Activated CD4-positive, alpha-beta memory T cell treated with anti-CD3 and anti-CD28 coated beads, Interleukin-2, amount 10 ng/mL, durations not matched to agents 7 days and 5 days (primary cell): ENCODE data around the gene TLR3. TPM values are rescaled to one million over a fixed set of nuclear protein-coding genes. Genes with fewer than 3 reads are reported as not detected.

Source experiments
- CTCF ChIA-PET: fragments of 350-600 bp; sonication (Branson Sonifier 250); formaldehyde crosslinking; loops from one replicate; lab custom pipeline; 2021; ENCODE audit warnings: antibody characterized with exemption, inconsistent platforms; lab: Charles Lee
- POLR2A ChIA-PET: fragments of 350-600 bp; sonication (Branson Sonifier 250); formaldehyde crosslinking; loops from one replicate; lab custom pipeline; 2021; ENCODE audit warnings: antibody characterized with exemption; lab: Charles Lee
- DNase-seq: peaks from one replicate; pipeline ENCODE4 v3.0.0-alpha.2; 2020
- H3K27ac Mint-ChIP-seq: one replicate; pipeline ENCODE4 v1.8.0; 2021; ENCODE audit warnings: mild to moderate bottlenecking, mixed read lengths
- H3K27me3 Mint-ChIP-seq: one replicate; pipeline ENCODE4 v1.8.0; 2021; ENCODE audit warnings: mixed read lengths
- H3K36me3 Mint-ChIP-seq: one replicate; pipeline ENCODE4 v1.8.0; 2021; ENCODE audit warnings: low read depth, mixed read lengths
- H3K4me1 Mint-ChIP-seq: one replicate; pipeline ENCODE4 v1.8.0; 2021; ENCODE audit warnings: mixed read lengths
- H3K4me3 Mint-ChIP-seq: one replicate; pipeline ENCODE4 v1.8.0; 2021; ENCODE audit warnings: mild to moderate bottlenecking, mixed read lengths
- H3K9me3 Mint-ChIP-seq: one replicate; pipeline ENCODE4 v1.8.0; 2021; ENCODE audit warnings: mixed read lengths
- total RNA-seq, 2 experiments: library from RNA; stranded (reverse); gene quantifications; one replicate each; pipeline ENCODE4 v1.2.3, GENCODE V29; 2021

The TLR3 gene
- total RNA-seq, 2 experiments from 2014 or later: 2.2 to 3.3 TPM

DNA sequence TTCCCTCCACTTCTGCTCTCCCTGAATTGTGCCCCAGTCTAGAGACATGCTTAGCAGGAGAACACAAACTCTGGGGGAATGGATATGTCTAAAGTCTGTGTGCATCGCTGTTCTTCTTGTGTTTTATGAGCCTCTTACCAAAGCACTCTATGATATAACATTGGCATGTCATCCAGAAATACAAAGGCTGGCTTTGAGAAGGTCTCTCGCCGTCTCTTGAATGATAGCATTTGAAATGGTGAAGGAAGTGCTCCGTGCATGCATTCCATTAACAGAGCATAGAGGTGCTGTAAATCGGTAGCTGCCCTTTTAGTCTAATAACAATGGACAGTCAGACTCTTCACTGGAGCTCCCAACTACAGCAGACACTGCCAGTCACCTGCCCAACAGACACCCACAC lies 28.4 kb downstream of the TLR3 start:
- Mint-ChIP-seq H3K4me3 (no peak overlapping the region), H3K27me3 (peaks cover 2% of the 10 kb centered on the region), H3K9me3 (no peaks in the 10 kb centered on the region), H3K36me3 (no peaks in the 10 kb centered on the region), H3K4me1 (no peaks in the 10 kb centered on the region), H3K27ac (no peak overlapping the region)
- CTCF ChIA-PET: no interaction called here
- DNase-seq: no peak
- POLR2A ChIA-PET: no interaction called here

DNA sequence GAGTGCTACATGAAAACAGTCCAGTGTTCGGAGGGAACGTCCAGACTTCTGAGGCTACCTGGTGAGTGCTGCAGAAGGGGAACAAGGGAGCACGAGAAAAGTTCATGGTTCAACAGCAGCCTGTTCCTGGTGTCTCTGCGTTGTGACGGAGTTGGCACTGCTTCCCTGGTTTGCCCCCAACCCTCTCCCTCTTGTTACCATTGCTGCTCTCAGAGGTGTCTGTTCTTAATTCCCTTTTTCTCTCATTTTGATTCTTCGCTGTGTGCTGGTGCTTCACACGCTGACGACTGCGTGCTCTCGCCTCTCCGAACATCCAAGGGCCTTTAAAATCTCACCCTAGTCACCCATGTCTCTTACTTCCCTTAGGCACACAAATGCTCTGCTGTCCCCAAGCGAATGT lies 34.0 kb downstream of the TLR3 start:
- Mint-ChIP-seq H3K27me3 (peaks cover 38% of the 10 kb centered on the region), H3K36me3 (no peaks in the 10 kb centered on the region), H3K9me3 (no peaks in the 10 kb centered on the region), H3K4me3 (no peak overlapping the region), H3K4me1 (peaks cover 4% of the 10 kb centered on the region), H3K27ac (no peak overlapping the region)
- CTCF ChIA-PET: no interaction called here
- no peak for DNase-seq
- POLR2A ChIA-PET: no interaction called here

DNA sequence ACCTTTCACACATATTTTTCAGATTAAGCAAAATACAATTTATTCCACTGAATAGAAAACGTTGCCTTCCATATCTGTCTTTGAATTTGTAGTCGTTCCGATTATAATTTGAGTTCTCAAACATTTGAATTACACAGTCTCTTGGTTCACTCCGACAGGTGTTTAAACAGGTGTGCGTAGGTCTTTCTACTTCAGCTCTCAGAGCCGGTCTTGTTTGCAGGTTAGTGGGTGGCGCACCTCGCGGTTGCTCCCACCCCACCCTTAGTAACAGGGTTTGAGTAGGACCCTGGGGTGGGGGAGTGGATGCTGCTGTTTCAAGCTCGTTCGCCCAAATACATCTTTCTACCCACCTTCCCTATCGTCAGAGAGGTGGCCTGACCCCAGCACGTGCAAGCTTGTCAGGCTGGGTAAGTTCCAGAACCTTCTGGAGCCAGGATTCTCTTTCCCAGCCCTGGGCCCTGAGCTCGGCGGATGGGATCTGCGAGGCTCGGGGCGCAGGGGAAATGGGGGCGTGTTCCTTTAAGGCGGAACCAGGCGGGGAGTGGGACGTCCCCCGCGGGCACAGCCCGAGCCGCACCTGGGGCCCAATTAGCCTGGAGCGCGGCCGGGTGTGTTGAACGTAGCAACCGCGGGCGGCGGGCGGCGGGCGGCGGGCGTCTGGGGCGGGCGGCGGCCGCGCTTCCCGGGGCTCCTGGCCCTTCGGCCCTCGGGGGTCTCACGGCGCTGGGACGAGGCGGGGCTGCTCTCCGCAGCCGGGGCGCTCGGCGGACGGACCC lies 35.3 kb downstream of the TLR3 start, which contains the start of gene FAM149A:
TSS of gene FAM149A (plus strand) at position 591 of the 776 bp plus-strand sequence.
- ChIA-PET CTCF (interaction anchor here (0.6 kb wide), 2 partner anchors 198 to 642 kb away, joined by 3 read pairs; no protein-coding TSS in a partner anchor), POLR2A (no interaction called here)
- Mint-ChIP-seq H3K27ac (no peak within 1 kb of the TSS), H3K9me3 (no peaks in the 10 kb centered on the region), H3K27me3 (peaks cover 41% of the 10 kb centered on the region), H3K36me3 (no peaks in the 10 kb centered on the region), H3K4me3 (no peak within 1 kb of the TSS), H3K4me1 (peaks cover 4% of the 10 kb centered on the region)
- peak; percentile 39 for DNase-seq

DNA sequence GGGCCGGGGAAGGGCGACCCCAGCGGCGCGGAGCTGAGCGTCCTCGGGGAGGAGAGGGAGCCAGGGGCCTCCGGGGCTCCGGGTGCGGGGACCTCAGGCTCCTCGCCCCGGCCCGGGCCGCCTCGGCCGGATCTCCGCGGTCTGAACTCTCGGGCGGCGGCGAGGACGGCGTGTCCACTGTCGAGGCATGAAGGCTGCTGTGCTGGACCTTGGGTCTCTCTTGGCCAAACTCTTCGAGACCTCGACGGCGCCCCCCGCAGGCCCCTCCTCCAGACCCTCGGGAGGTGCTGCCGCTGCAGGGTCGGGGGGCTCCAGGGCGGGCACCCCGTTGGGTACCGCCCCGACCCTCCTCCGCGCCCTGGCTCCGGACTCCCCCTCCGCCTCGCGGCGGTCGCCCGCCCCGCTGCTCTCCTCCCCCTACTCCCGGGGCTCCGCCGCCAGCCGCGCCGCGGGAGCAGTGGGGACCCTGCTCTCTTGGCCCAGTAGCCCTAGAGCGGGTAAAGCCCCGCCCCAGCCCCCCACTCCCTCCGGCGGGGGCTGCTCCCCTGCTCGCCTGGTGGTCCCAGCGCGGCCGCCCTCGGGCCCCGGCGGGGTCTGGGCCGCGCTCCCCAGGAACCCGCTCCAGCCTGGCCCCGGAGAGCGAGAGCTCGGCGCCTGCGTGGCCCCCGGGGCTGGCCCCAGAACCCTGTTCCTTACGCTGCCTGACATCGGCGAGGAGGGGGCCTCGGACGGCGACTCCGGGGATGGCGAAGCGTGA lies 36.1 kb downstream of the TLR3 start:
- H3K36me3 Mint-ChIP-seq: no peaks in the 10 kb centered on the region
- POLR2A ChIA-PET: no interaction called here
- H3K27ac Mint-ChIP-seq: no peak overlapping the region
- H3K9me3 Mint-ChIP-seq: no peaks in the 10 kb centered on the region
- H3K4me1 Mint-ChIP-seq: peaks cover 4% of the 10 kb centered on the region
- no peak for DNase-seq
- H3K27me3 Mint-ChIP-seq: peaks cover 39% of the 10 kb centered on the region
- CTCF ChIA-PET: interaction anchor here (0.6 kb wide), 2 partner anchors 198 to 642 kb away, joined by 3 read pairs; no protein-coding TSS in a partner anchor
- H3K4me3 Mint-ChIP-seq: no peak overlapping the region

DNA sequence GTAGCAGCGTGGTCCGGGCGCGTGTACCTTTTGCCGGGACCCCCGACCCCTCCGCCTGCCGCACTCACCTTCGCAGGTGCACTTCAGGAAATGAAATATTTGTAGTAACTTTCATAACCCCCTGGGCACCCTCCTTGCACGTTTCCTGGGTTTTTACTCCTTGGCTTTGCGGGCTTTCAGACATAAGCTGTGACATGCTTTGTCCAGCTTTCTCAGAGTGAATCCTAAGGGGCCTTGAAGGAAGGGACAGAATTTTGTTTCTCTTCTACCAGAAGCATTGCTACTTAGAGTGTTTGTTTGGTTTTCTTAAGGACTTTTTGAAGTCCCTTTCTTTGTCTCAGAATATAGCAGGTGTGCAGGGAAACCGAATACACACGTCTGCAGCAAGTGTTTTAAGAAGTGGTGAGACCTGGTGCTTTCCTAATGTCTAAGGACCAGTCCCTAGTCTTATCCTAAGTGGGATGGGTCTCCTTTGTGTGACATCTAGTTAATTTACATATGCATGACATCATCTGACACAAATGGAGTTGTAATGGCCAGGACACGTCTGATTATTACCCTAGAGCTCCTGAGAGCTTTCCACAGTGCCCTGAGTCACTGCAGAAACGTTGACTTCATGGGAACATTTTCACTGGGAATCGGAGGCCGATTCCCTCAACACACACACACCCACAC lies 36.8 kb downstream of the TLR3 start:
- no peak for DNase-seq
- Mint-ChIP-seq H3K27ac (no peak overlapping the region), H3K4me1 (peaks cover 4% of the 10 kb centered on the region), H3K9me3 (no peaks in the 10 kb centered on the region), H3K36me3 (no peaks in the 10 kb centered on the region), H3K27me3 (peaks cover 39% of the 10 kb centered on the region), H3K4me3 (no peak overlapping the region)
- ChIA-PET CTCF (interaction anchor here (0.6 kb wide), 1 partner anchor 193 kb away, joined by 3 read pairs; no protein-coding TSS in a partner anchor), POLR2A (no interaction called here)

DNA sequence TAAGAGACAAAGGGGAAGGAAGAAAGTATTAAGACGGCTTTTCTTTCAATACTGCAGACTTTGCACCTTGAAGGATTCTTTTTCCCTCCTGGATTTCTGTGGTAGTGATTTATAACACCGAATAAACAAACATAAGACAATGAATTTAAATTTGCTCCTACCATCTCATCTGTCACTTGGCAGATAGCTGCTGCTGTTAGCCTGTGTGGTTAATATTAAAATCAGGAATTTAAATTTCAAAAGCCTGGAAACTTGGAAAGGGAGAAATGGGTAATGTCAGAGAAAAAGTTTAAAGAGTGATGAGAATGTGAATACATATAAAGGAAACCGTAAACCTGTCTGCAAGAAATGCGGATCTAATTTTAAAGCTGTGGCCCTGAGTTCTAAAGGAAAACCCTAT lies 39.0 kb downstream of the TLR3 start:
- ChIA-PET CTCF (no interaction called here), POLR2A (no interaction called here)
- Mint-ChIP-seq H3K27me3 (peaks cover 39% of the 10 kb centered on the region), H3K9me3 (no peaks in the 10 kb centered on the region), H3K27ac (no peak overlapping the region), H3K4me1 (peaks cover 4% of the 10 kb centered on the region), H3K36me3 (no peaks in the 10 kb centered on the region), H3K4me3 (no peak overlapping the region)
- no peak for DNase-seq

DNA sequence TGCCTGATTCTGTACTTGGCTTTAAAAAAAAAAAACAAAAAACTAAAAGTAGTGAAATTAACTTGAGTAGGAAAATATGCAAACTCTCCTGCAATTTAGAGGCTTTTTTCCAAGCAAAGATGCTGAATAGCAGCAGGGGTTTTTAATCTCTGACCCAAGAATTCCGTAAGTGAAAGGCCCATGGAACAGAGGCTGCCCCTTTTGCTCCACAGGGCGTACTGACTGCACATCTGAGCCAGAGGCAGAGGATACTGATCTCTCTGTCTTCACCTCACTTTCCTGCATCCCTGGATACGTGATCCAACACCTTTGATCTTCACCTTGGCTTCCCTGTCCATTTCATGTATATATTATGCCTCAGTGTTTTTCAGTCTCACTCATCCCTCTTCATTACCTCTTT lies 39.4 kb downstream of the TLR3 start:
- H3K9me3 Mint-ChIP-seq: no peaks in the 10 kb centered on the region
- POLR2A ChIA-PET: no interaction called here
- H3K27ac Mint-ChIP-seq: no peak overlapping the region
- no peak for DNase-seq
- H3K36me3 Mint-ChIP-seq: no peaks in the 10 kb centered on the region
- H3K4me3 Mint-ChIP-seq: no peak overlapping the region
- peaks cover 4% of the 10 kb centered on the region for H3K4me1 Mint-ChIP-seq
- peaks cover 35% of the 10 kb centered on the region for H3K27me3 Mint-ChIP-seq
- CTCF ChIA-PET: no interaction called here

DNA sequence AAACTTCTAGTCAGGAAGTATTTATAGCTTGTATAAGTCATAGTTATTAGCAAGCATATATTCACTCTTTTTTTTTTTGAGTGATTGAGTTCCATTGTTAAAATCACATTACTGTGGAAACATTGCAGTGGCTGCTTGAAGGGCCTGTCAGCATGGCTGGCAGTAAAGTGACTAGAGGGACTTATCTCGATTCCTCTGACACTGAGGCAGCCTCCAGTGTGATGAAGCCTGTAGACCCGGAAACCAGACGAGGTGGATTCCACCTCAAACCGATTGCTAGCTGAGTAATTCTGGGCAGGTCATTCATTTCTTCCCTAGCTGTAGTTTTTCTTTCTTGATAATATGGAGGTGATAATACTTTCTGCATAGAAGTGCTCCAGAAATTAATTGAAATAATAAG lies 40.3 kb downstream of the TLR3 start:
- no peak for DNase-seq
- Mint-ChIP-seq H3K36me3 (no peaks in the 10 kb centered on the region), H3K4me3 (no peak overlapping the region), H3K4me1 (peaks cover 4% of the 10 kb centered on the region), H3K27me3 (peaks cover 26% of the 10 kb centered on the region), H3K9me3 (no peaks in the 10 kb centered on the region), H3K27ac (no peak overlapping the region)
- ChIA-PET POLR2A (no interaction called here), CTCF (no interaction called here)

DNA sequence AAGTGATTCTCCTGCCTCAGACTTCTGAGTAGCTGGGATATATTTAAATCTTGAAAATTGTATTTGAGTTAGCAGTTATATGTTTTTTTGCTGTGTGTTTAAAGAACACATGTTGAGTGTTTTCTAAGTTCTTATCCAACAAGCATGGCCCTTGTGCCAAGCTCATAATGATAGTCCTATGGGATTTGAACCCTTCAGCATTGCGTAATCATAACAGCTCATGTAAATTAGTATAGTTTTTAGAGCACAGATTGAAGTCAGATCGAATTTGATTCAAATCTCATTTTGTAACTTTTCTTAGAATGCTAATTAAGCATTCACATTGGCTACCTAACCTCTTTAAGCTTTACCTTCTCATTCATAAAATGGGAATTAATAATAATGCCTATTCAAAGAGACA lies 47.7 kb downstream of the TLR3 start:
- Mint-ChIP-seq H3K4me1 (no peaks in the 10 kb centered on the region), H3K27me3 (peaks cover 6% of the 10 kb centered on the region), H3K27ac (no peak overlapping the region), H3K9me3 (no peaks in the 10 kb centered on the region), H3K36me3 (no peaks in the 10 kb centered on the region), H3K4me3 (no peak overlapping the region)
- POLR2A ChIA-PET: no interaction called here
- DNase-seq: no peak
- CTCF ChIA-PET: interaction anchor here (1.6 kb wide), 1 partner anchor 21 kb away, joined by 7 read pairs; no protein-coding TSS in a partner anchor

DNA sequence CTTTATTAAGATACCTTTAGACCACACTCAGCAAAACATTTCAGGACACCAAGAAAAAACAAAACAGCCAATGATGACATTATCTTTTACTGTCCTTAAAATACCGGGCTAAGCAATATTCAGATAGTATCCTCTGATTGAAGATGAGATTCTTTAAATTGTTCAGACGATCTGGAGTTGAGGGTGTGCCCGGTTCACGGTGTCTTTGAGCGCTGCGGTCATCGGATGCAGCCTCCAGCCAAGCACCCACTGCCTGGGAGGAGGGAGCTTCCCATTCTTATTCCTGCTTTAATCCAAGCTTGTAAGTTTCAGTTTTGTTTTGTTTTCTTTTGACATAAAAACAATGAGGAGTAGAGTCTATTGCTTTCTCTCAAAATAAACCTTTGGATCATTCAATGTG lies 49.6 kb downstream of the TLR3 start:
- no peak for DNase-seq
- Mint-ChIP-seq H3K4me1 (no peaks in the 10 kb centered on the region), H3K27me3 (peaks cover 6% of the 10 kb centered on the region), H3K4me3 (no peak overlapping the region), H3K36me3 (no peaks in the 10 kb centered on the region), H3K27ac (no peak overlapping the region), H3K9me3 (no peaks in the 10 kb centered on the region)
- CTCF ChIA-PET: no interaction called here
- POLR2A ChIA-PET: no interaction called here

DNA sequence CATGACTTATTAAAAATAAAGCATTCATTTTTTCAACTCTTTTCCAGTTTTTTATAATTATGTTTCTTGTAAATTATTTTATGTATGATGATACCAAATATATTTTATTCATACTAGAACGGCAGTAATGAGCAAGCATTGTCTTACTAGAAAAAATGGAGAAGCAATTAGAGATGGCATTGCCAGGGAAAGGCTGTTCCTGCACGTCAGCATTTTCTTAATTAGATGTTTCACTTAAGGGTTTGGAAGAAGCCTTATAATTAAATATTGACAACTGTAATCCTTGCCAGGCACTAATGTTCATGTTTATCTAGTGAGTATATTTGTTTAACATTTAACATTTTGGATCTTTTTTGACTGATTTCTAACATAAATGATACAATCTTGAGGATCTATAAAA lies 52.1 kb downstream of the TLR3 start:
- no peak overlapping the region for H3K27ac Mint-ChIP-seq
- no peak overlapping the region for H3K4me3 Mint-ChIP-seq
- no peaks in the 10 kb centered on the region for H3K9me3 Mint-ChIP-seq
- no peak for DNase-seq
- POLR2A ChIA-PET: no interaction called here
- no peaks in the 10 kb centered on the region for H3K36me3 Mint-ChIP-seq
- no peaks in the 10 kb centered on the region for H3K4me1 Mint-ChIP-seq
- CTCF ChIA-PET: no interaction called here
- H3K27me3 Mint-ChIP-seq: peaks cover 6% of the 10 kb centered on the region

DNA sequence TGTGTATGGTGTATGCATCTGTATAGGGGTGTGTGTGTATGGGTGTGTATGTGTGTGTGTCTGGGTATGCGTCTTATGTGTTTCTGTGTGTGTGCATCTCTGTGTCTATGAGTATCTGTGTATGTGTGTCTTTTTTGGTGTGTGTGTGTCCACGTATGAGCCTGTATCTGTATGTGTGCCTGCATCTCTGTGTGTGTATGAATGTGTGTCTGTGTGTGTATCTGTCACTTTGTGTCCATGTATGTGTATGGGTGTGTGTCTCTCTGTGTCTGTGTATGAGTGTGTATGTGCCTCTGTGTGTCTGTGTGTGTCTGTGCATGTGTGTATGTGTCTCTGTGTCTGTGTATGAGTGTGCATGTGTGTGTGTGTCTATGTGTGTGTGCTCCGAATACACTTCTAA lies 59.9 kb downstream of the TLR3 start:
- no peaks in the 10 kb centered on the region for H3K9me3 Mint-ChIP-seq
- POLR2A ChIA-PET: no interaction called here
- no peak overlapping the region for H3K27ac Mint-ChIP-seq
- no peaks in the 10 kb centered on the region for H3K36me3 Mint-ChIP-seq
- H3K4me1 Mint-ChIP-seq: peaks cover 10% of the 10 kb centered on the region
- H3K4me3 Mint-ChIP-seq: no peak overlapping the region
- peaks cover 6% of the 10 kb centered on the region for H3K27me3 Mint-ChIP-seq
- DNase-seq: no peak
- CTCF ChIA-PET: interaction anchor here (1.4 kb wide), 1 partner anchor 8 kb away, joined by 6 read pairs; no protein-coding TSS in a partner anchor

DNA sequence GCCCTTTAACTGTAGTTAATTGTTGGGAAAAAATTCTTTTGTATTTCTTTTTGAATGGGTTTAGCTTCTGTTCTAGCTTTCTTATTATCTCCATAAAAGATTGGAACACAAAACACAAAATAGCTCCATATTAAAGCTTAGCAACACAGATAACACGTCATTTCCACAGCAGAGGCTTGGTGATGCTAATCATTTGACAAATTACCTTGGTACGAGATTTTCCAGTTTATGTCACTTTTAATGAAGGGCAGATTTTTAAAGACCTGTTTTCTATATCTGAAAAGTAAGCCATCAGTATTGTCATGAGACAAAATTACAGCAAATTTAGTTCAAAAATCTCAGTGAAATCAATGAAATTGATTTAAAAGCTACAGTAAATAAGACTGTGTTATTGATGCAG lies 63.0 kb downstream of the TLR3 start:
- no peaks in the 10 kb centered on the region for H3K36me3 Mint-ChIP-seq
- CTCF ChIA-PET: no interaction called here
- DNase-seq: no peak
- peaks cover 8% of the 10 kb centered on the region for H3K27me3 Mint-ChIP-seq
- H3K4me1 Mint-ChIP-seq: peaks cover 22% of the 10 kb centered on the region
- POLR2A ChIA-PET: no interaction called here
- H3K27ac Mint-ChIP-seq: no peak overlapping the region
- no peak overlapping the region for H3K4me3 Mint-ChIP-seq
- H3K9me3 Mint-ChIP-seq: no peaks in the 10 kb centered on the region
